Kidney (tissue), 14 donors: ENCODE results near the gene SORCS2. TPM values are rescaled to one million over a fixed set of nuclear protein-coding genes. Genes with fewer than 3 reads are reported as not detected.
A peak's percentile ranks its signal among the peaks of the same experiment; 100 is the strongest.

Experiments
- DNase-seq, 5 donors: peaks; one replicate each; pipeline ENCODE4 v3.0.0-alpha.2; 2013 to 2020
- FAIRE-seq: peaks from 2 replicates; lab custom pipeline; 2012; peaks lifted over from hg19 to GRCh38; lab: Jason Lieb, UNC
- H3K27ac ChIP-seq, 2 donors: one replicate each; pipeline ENCODE4 v1.7.0; 2013; ENCODE audit warnings: low read depth in 2 of 2, low read length in 2 of 2, inconsistent platforms in 1 of 2
- H3K27me3 ChIP-seq: one replicate; pipeline ENCODE4 v1.7.1; 2013; ENCODE audit warnings: low read length, inconsistent platforms; ENCODE audit not compliant: control insufficient read depth, insufficient read depth
- H3K36me3 ChIP-seq, 3 donors: one replicate each; pipeline versions ENCODE4 v1.7.0 to v1.7.1; 2013; ENCODE audit warnings: low read length in 3 of 3, control low read depth in 1 of 3, inconsistent platforms in 1 of 3; ENCODE audit not compliant: insufficient read depth in 3 of 3, control insufficient read depth in 2 of 3
- H3K4me1 ChIP-seq, 3 donors: one replicate each; pipeline versions ENCODE4 v1.7.0 to v1.7.1; 2013; ENCODE audit warnings: low read length in 3 of 3, inconsistent platforms in 1 of 3, low read depth in 1 of 3; ENCODE audit not compliant: control insufficient read depth in 2 of 3, insufficient read depth in 2 of 3
- H3K4me3 ChIP-seq, 3 donors: one replicate each; pipeline versions ENCODE4 v1.7.0 to v1.8.1; 2013; ENCODE audit warnings: low read length in 3 of 3, control low read depth in 1 of 3, inconsistent platforms in 1 of 3
- H3K9ac ChIP-seq, 3 donors: one replicate each; pipeline versions ENCODE4 v1.7.0 to v1.7.1; 2013; ENCODE audit warnings: low read length in 3 of 3, control low read depth in 1 of 3, inconsistent platforms in 1 of 3
- H3K9me3 ChIP-seq, 3 donors: one replicate each; pipeline versions ENCODE4 v1.7.0 to v1.7.1; 2013; ENCODE audit warnings: low read length in 3 of 3, control low read depth in 1 of 3, inconsistent platforms in 1 of 3; ENCODE audit not compliant: control insufficient read depth in 2 of 3, insufficient read depth in 1 of 3
- CTCF ChIP-seq: IDR thresholded peaks from 3 replicates; pipeline ENCODE4 v1.5.1; 2012; ENCODE audit warnings: mild to moderate bottlenecking, moderate library complexity, borderline replicate concordance; ENCODE audit not compliant: insufficient read depth; ENCODE audit errors: extremely low read depth
- intact Hi-C: fragments of 100-400 bp; cut with DNase I; formaldehyde crosslinking; loops from one replicate; pipeline ENCODE4 v1.11.1; 2022
- polyA plus RNA-seq: library from polyadenylated mRNA; stranded (reverse); fragments of 350-450 nt; fragmentation: Illumina TruSeq; extraction: RNeasy Lipid Tissue Mini Kit (QIAGEN cat#74804); gene quantifications from one replicate; pipeline ENCODE4 v1.2.3, GENCODE V29; 2014; ENCODE audit warnings: low read depth, low replicate concordance; ENCODE audit not compliant: insufficient read depth
- total RNA-seq: library from RNA; stranded (reverse); fragmentation: NEBNext Ultra II Directional; extraction: Animal tissue kit (Norgen Biotek cat#: 25700); gene quantifications from one replicate; pipeline ENCODE4 v1.2.1, GENCODE V29; 2021
- donor health status: control.
- donor health status: control.
- donor health status: control.
- donor health status: control.
- donor health status: control.
- donor health status: DM: yes; HTN: yes; CAD: no.
- donor health status: Normal renal cell carcinoma (clear cell type).

The SORCS2 gene
- total and polyA plus RNA-seq, 2 donors from 2014 or later: 6.1 to 9.1 TPM

GRCh38 chr4:7779432-7779768 is 587.1 kb downstream of the SORCS2 start:
- Histone ChIP-seq H3K27ac (peak overlapping the region in 1 of 2 donors; percentile 46), H3K9ac (no peak overlapping the region), H3K4me3 (peak overlapping the region in 1 of 3 donors; percentile 42), H3K27me3 (no peaks in the 10 kb centered on the region), H3K36me3 (peaks cover 0 to 8% (median 4%) of the 10 kb centered on the region in 3 donors), H3K9me3 (no peaks in the 10 kb centered on the region), H3K4me1 (peaks cover 0 to 13% (median 8%) of the 10 kb centered on the region in 3 donors)
- intact Hi-C loops: no loop called here
- TF ChIP-seq CTCF: no peak
- FAIRE-seq: no peak
- peak; percentile 21 to 89 (median 64) for DNase-seq

- no peak for FAIRE-seq
Observed at GRCh38 chr4:7780751-7781348, 588.5 kb downstream of the SORCS2 start.

GRCh38 chr4:7781366-7781765 is 589.0 kb downstream of the SORCS2 start:
- Histone ChIP-seq H3K36me3 (peaks cover 4 to 10% (median 4%) of the 10 kb centered on the region in 3 donors), H3K4me3 (no peak overlapping the region), H3K9ac (no peak overlapping the region), H3K27ac (no peak overlapping the region), H3K4me1 (peaks cover 0 to 13% (median 8%) of the 10 kb centered on the region in 3 donors), H3K27me3 (no peaks in the 10 kb centered on the region), H3K9me3 (no peaks in the 10 kb centered on the region)
- peak in 2 of 5 donors; percentile 23 to 47 for DNase-seq
- intact Hi-C loops: no loop called here
- no peak for TF ChIP-seq CTCF
- FAIRE-seq: no peak

More at GRCh38 chr4:7780751-7781348, 588.5 kb downstream of the SORCS2 start:
- H3K9ac ChIP-seq: no peak overlapping the region
- peaks cover 0 to 13% (median 8%) of the 10 kb centered on the region in 3 donors for H3K4me1 ChIP-seq
- H3K27ac ChIP-seq: no peak overlapping the region
- H3K4me3 ChIP-seq: no peak overlapping the region
- TF ChIP-seq CTCF: no peak
- peak in 1 of 5 donors; percentile 78 for DNase-seq
- H3K9me3 ChIP-seq: no peaks in the 10 kb centered on the region
- H3K27me3 ChIP-seq: no peaks in the 10 kb centered on the region
- intact Hi-C loops: no loop called here
- H3K36me3 ChIP-seq: peaks cover 4 to 10% (median 4%) of the 10 kb centered on the region in 3 donors
